HepG2 (cell line): ENCODE results near the gene MLST8. TPM values are rescaled to one million over a fixed set of nuclear protein-coding genes. Genes with fewer than 3 reads are reported as not detected.

Experiments
- DR1 ChIP-seq: sonication (generic); formaldehyde crosslinking; IDR thresholded peaks from 2 replicates; pipeline ENCODE4 v1.8.0; 2021; ENCODE audit warnings: mild to moderate bottlenecking, missing genetic modification reagents, inconsistent platforms
- EHMT2 ChIP-seq: fragments of 200-600 bp; sonication (generic); IDR thresholded peaks from 2 replicates; pipeline ENCODE4 v1.7.0; 2017; ENCODE audit warnings: antibody characterized with exemption, low read depth, low read length, borderline replicate concordance
- EP300 ChIP-seq, 3 experiments: sonication (generic) in 1 of 3; formaldehyde crosslinking in 1 of 3; IDR thresholded peaks; 2 replicates each; pipeline versions ENCODE4 v1.5.1 to v1.6.1; 2011 to 2020; ENCODE audit warnings: low read depth in 2 of 3, low read length in 2 of 3, borderline replicate concordance in 1 of 3, improper control_type of control experiment in 1 of 3, mild to moderate bottlenecking in 1 of 3, missing genetic modification reagents in 1 of 3, moderate library complexity in 1 of 3
- ERF ChIP-seq: IDR thresholded peaks from 2 replicates; pipeline ENCODE4 v1.6.1; 2018; ENCODE audit warnings: missing biosample characterization, missing genetic modification reagents
- MBD4 ChIP-seq: IDR thresholded peaks from 2 replicates; pipeline ENCODE4 v1.6.1; 2012; ENCODE audit warnings: low read length, inconsistent platforms, borderline replicate concordance
- MZF1 ChIP-seq: sonication (generic); formaldehyde crosslinking; IDR thresholded peaks from 2 replicates; pipeline ENCODE4 v1.8.1; 2023; ENCODE audit warnings: mild to moderate bottlenecking, missing genetic modification reagents, borderline replicate concordance
- NPAS2 ChIP-seq: sonication (generic); formaldehyde crosslinking; IDR thresholded peaks from 2 replicates; pipeline ENCODE4 v1.8.0; 2022; ENCODE audit warnings: mild to moderate bottlenecking, missing genetic modification reagents, borderline replicate concordance
- PAF1 ChIP-seq: IDR thresholded peaks from 2 replicates; pipeline ENCODE4 v1.6.1; 2016; ENCODE audit warnings: missing genetic modification reagents, missing compliant biosample characterization
- POLR2AphosphoS5 ChIP-seq: IDR thresholded peaks from 2 replicates; pipeline ENCODE4 v1.6.1; 2012; ENCODE audit warnings: low read depth, low read length
- RFX1 ChIP-seq: fragments of 450-650 bp; IDR thresholded peaks from 2 replicates; pipeline ENCODE4 v1.6.1; 2017
- THYN1 ChIP-seq: sonication (generic); formaldehyde crosslinking; IDR thresholded peaks from 2 replicates; pipeline ENCODE4 v1.8.1; 2023; ENCODE audit warnings: low read depth, mild to moderate bottlenecking, moderate library complexity, missing genetic modification reagents, borderline replicate concordance
- ZBTB1 ChIP-seq: sonication (generic); formaldehyde crosslinking; IDR thresholded peaks from 2 replicates; pipeline ENCODE4 v1.4.0; 2020; ENCODE audit warnings: missing genetic modification reagents, borderline replicate concordance
- ZKSCAN5 ChIP-seq: sonication (generic); formaldehyde crosslinking; IDR thresholded peaks from 2 replicates; pipeline ENCODE4 v1.5.1; 2020; ENCODE audit warnings: mild to moderate bottlenecking, missing genetic modification reagents
- ZNF138 ChIP-seq: sonication (generic); formaldehyde crosslinking; IDR thresholded peaks from 2 replicates; pipeline ENCODE4 v1.5.0; 2020; ENCODE audit warnings: mild to moderate bottlenecking, low read depth, missing genetic modification reagents
- ZNF460 ChIP-seq: sonication (generic); formaldehyde crosslinking; IDR thresholded peaks from 2 replicates; pipeline ENCODE4 v1.5.1; 2020; ENCODE audit warnings: missing genetic modification reagents, mild to moderate bottlenecking, borderline replicate concordance
- ZNF709 ChIP-seq: sonication (generic); formaldehyde crosslinking; IDR thresholded peaks from 2 replicates; pipeline ENCODE4 v1.5.0; 2020; ENCODE audit warnings: mild to moderate bottlenecking, missing genetic modification reagents
- polyA plus RNA-seq, 8 experiments: library from polyadenylated mRNA; depleted of rRNA in 3 of 8; stranded (reverse) in 7 of 8; unstranded in 1 of 8; fragments of >200 nt; fragmentation: Illumina TruSeq in 4 of 8; extraction: Trizol in 4 of 8; gene quantifications; 2 replicates each; pipeline versions ENCODE4 v1.2.1 to v1.2.3, GENCODE V29; 2011 to 2016; ENCODE audit warnings: low read depth in 4 of 8, missing spikeins in 1 of 8, mixed read lengths in 1 of 8; ENCODE audit not compliant: insufficient read depth in 1 of 8
- total RNA-seq, 5 experiments: library from RNA; depleted of rRNA; stranded (reverse); fragments of >200 nt; fragmentation: Illumina TruSeq; extraction: Trizol; gene quantifications; 2 replicates each; pipeline ENCODE4 v1.2.3, GENCODE V29; 2016; ENCODE audit warnings: low read depth in 1 of 5
- TF ChIP-seq, protein P1 (sequence below): IDR thresholded peaks from 2 replicates; pipeline ENCODE4 v1.6.1; 2016; ENCODE audit warnings: low read depth, control low read depth
- TF ChIP-seq, protein P2 (sequence below): sonication (generic); formaldehyde crosslinking; IDR thresholded peaks from 2 replicates; pipeline ENCODE4 v1.4.0; 2020; ENCODE audit warnings: missing genetic modification reagents
- TF ChIP-seq, protein P3 (sequence below), 2 experiments: sonication (generic) in 1 of 2; formaldehyde crosslinking in 1 of 2; IDR thresholded peaks; 2 replicates each; pipeline versions ENCODE4 v1.5.1 to v1.6.1; 2011 to 2020; ENCODE audit warnings: borderline replicate concordance in 1 of 2, low read depth in 1 of 2, low read length in 1 of 2, mild to moderate bottlenecking in 1 of 2, missing genetic modification reagents in 1 of 2, moderate library complexity in 1 of 2

MLST8 gene
- total and polyA plus RNA-seq, 2 of the 13 experiments (the other 11 are each of a cell fraction or from before 2014, with no cell fraction given), result 30.8 to 72.7 TPM

DNA sequence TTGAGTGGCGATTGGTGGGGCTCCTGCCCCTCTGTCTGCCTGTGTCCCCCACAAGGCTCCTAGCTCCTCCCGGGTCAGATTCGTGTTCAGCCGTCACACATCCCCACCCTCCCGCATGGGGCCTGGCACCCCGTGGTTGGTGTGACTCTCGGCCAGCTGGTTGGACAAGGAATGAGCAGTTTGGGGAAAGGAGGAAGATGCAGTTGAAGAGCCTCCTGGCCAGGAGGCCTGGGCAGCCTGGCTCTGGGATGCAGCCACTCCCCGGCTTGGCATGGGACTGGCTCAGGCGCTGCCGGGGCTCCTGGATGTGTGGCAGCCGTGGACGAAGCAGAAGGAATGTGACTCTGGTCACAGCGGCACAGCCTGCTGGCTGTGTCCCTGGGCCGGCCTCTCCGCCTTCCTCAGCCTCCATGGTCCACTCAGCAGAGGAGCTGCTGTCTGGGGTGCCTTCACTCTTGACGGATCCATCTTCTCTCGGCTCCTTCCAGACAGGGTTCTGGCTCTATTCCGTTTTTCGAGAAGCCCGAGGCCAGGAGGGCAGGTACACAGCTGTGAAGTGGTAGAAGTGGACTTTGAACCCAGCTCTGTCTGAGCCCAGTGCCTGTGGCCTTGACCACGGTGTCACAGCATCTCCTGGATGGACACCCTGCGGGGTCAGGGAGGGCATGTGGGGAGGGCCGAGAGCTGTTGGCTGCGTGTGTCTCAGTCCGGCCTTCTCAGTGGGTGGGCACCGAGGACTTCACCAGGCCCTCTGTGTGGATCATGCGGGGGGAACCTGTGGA lies 47.6 kb upstream of the MLST8 start (continued):
- TF ChIP-seq, protein P1, sequence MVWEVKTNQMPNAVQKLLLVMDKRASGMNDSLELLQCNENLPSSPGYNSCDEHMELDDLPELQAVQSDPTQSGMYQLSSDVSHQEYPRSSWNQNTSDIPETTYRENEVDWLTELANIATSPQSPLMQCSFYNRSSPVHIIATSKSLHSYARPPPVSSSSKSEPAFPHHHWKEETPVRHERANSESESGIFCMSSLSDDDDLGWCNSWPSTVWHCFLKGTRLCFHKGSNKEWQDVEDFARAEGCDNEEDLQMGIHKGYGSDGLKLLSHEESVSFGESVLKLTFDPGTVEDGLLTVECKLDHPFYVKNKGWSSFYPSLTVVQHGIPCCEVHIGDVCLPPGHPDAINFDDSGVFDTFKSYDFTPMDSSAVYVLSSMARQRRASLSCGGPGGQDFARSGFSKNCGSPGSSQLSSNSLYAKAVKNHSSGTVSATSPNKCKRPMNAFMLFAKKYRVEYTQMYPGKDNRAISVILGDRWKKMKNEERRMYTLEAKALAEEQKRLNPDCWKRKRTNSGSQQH (CRISPR knock-in tag), result peak; percentile 36; the same call in 1 of the 2 replicates
- no peak for TF ChIP-seq RFX1
- TF ChIP-seq ZBTB1 (CRISPR knock-in tag), result no peak
- TF ChIP-seq PAF1, result 0 out of 2 replicates have a peak, but pooled peaks have one; percentile 42
- TF ChIP-seq EHMT2, result no peak
- no peak; the same call in 1 of the 2 replicates for TF ChIP-seq ZNF460 (CRISPR knock-in tag)
- TF ChIP-seq ZNF138 (CRISPR knock-in tag), result 0 out of 2 replicates have a peak, but pooled peaks have one; percentile 25
- TF ChIP-seq DR1 (CRISPR knock-in tag), result no peak
- peak; percentile 54; the same call in 1 of the 2 replicates for TF ChIP-seq ERF (CRISPR knock-in tag)
- TF ChIP-seq EP300 (IDR thresholded peaks at IDR 0.05; ENCODE audit: low read depth in 2 of 2, low read length in 2 of 2), result peak in 1 of 2 experiments; percentile 75; a peak in 2 of 4 replicates
- TF ChIP-seq EP300 (CRISPR knock-in tag; IDR thresholded peaks at IDR 0.05; ENCODE audit: borderline replicate concordance), result peak; percentile 34; the same call in 1 of the 2 replicates
- TF ChIP-seq, protein P2, sequence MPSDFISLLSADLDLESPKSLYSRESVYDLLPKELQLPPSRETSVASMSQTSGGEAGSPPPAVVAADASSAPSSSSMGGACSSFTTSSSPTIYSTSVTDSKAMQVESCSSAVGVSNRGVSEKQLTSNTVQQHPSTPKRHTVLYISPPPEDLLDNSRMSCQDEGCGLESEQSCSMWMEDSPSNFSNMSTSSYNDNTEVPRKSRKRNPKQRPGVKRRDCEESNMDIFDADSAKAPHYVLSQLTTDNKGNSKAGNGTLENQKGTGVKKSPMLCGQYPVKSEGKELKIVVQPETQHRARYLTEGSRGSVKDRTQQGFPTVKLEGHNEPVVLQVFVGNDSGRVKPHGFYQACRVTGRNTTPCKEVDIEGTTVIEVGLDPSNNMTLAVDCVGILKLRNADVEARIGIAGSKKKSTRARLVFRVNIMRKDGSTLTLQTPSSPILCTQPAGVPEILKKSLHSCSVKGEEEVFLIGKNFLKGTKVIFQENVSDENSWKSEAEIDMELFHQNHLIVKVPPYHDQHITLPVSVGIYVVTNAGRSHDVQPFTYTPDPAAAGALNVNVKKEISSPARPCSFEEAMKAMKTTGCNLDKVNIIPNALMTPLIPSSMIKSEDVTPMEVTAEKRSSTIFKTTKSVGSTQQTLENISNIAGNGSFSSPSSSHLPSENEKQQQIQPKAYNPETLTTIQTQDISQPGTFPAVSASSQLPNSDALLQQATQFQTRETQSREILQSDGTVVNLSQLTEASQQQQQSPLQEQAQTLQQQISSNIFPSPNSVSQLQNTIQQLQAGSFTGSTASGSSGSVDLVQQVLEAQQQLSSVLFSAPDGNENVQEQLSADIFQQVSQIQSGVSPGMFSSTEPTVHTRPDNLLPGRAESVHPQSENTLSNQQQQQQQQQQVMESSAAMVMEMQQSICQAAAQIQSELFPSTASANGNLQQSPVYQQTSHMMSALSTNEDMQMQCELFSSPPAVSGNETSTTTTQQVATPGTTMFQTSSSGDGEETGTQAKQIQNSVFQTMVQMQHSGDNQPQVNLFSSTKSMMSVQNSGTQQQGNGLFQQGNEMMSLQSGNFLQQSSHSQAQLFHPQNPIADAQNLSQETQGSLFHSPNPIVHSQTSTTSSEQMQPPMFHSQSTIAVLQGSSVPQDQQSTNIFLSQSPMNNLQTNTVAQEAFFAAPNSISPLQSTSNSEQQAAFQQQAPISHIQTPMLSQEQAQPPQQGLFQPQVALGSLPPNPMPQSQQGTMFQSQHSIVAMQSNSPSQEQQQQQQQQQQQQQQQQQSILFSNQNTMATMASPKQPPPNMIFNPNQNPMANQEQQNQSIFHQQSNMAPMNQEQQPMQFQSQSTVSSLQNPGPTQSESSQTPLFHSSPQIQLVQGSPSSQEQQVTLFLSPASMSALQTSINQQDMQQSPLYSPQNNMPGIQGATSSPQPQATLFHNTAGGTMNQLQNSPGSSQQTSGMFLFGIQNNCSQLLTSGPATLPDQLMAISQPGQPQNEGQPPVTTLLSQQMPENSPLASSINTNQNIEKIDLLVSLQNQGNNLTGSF (CRISPR knock-in tag), result no peak
- TF ChIP-seq NPAS2, result no peak
- no peak for TF ChIP-seq ZNF709
- peak; percentile 65; the same call in 1 of the 2 replicates for TF ChIP-seq MZF1 (CRISPR knock-in tag)
- peak; percentile 54; the same call in 1 of the 2 replicates for TF ChIP-seq POLR2AphosphoS5
- TF ChIP-seq, protein P3, sequence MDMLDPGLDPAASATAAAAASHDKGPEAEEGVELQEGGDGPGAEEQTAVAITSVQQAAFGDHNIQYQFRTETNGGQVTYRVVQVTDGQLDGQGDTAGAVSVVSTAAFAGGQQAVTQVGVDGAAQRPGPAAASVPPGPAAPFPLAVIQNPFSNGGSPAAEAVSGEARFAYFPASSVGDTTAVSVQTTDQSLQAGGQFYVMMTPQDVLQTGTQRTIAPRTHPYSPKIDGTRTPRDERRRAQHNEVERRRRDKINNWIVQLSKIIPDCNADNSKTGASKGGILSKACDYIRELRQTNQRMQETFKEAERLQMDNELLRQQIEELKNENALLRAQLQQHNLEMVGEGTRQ (IDR thresholded peaks at IDR 0.05; ENCODE audit: low read depth, low read length), result no peak
- TF ChIP-seq, protein P3 (CRISPR knock-in tag; IDR thresholded peaks at IDR 0.05; ENCODE audit: borderline replicate concordance), result no peak
- no peak for TF ChIP-seq ZKSCAN5 (CRISPR knock-in tag)
- no peak for TF ChIP-seq MBD4
- no peak for TF ChIP-seq THYN1
